ENCODE data around the gene LZTS2.

Gene LZTS2

GRCh38 chr10:101044117-101044516 is 44.5 kb downstream of the LZTS2 start:
- TF ChIP-seq POLR2A (IDR thresholded peaks at IDR 0.05; ENCODE audit: low read depth, low read length) = no peak
- DNase-seq (ENCODE audit: insufficient read length, low spot score) (no peak), FAIRE-seq (no peak)

DNA sequence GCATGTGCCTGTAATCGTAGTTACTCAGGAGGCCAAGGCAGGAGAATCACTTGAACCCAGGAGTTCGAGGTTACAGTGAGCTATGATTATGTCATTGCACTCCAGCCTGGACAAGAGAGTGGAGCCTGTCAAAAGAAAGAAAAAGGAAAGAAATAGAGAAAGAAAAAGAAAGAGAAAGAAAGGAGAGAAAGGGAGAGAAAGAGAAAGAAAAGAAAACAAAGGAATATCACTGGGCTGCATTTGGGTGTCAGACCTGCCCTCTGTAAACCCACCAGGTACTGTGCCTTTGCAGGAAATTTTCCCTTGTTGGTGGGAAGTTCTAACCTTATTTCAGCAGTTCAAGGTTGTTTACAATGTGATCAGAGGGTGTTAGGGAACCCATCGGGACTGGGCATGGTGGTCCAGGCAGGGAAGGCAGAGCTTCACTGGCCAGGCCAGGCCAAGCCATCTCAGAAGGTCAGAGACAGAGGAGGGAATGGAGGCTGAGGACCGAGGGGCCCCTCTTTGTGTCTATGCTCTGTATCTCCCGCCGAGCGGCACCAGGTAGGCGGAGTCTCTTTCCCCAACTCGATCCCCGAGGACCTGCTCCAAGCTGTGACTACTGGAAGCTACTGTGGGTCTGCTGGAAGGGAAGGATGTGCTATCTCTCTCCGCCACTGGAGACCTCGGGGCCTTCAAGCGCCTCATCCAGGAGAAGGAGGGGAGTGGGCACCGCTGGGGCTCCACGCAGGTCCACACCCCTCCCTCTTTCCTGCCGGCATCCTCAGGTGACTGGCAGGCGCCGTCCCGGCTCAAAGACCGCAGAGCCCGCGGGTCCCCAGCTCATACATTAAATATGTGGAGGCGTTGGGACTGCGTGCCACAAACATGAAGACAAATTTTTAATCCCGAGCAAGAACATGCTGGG is 47.0 kb downstream of the LZTS2 start:
- FAIRE-seq (no peak), DNase-seq (ENCODE audit: insufficient read length, low spot score) (no peak)
- no peak for TF ChIP-seq POLR2A (IDR thresholded peaks at IDR 0.05; ENCODE audit: low read depth, low read length)

GRCh38 chr10:101047268-101047667 is 47.7 kb downstream of the LZTS2 start:
- DNase-seq (ENCODE audit: insufficient read length, low spot score) (no peak), FAIRE-seq (no peak)
- TF ChIP-seq POLR2A (IDR thresholded peaks at IDR 0.05; ENCODE audit: low read depth, low read length) = no peak

DNA sequence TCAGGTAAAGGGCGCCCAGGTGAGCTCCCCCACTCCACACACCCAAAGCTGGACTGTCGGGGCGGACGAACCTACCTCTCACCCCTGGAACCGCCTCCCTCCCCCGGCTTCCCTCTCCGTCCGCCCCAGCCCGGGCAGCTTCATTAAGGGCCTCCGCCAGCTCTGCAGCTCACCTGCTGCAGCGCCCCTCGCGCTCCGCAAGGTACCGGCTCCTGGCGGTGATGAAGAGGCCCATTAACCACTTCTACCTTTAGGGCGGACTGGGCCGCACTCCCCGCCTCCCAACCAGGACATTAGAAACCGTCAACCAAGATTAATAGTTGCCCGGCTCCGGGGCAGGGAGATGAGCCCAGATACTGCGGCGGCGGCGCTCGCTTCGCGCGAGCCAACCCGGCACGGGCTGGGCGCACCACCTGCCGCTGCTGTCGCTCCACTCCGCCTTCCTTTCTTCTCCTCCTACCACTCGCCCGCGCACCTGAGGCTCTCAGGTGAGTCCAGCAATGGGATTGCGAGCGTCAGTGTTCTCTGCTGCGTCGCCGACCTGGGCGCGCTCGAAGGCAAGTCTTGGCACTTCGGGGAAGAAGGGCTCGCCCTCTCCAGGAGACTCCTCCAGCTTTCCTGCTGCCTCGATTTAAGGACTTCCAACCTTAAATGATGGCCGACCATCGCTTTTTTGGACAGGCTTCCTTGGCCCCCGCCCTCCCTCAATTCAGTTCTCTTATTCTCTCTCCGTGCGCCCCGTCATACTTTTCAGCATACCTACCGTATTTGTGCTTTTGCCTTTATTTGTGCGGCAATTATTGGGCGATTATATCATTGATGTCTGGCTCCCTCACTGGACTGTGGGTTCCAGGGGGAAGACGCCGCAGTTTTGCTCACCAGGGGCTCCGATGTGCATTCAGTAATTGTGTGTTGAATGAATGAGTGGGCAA is 48.6 kb downstream of the LZTS2 start:
- TF ChIP-seq POLR2A (IDR thresholded peaks at IDR 0.05; ENCODE audit: low read depth, low read length) = no peak
- FAIRE-seq (no peak), DNase-seq (ENCODE audit: insufficient read length, low spot score) (no peak)

- DNase-seq (ENCODE audit: insufficient read length, low spot score) (peak; percentile 79), FAIRE-seq (no peak)
- no peak for TF ChIP-seq POLR2A (IDR thresholded peaks at IDR 0.05; ENCODE audit: low read depth, low read length)
These were observed 50.8 kb downstream of the LZTS2 start for GRCh38 chr10:101050208-101051069.

DNA sequence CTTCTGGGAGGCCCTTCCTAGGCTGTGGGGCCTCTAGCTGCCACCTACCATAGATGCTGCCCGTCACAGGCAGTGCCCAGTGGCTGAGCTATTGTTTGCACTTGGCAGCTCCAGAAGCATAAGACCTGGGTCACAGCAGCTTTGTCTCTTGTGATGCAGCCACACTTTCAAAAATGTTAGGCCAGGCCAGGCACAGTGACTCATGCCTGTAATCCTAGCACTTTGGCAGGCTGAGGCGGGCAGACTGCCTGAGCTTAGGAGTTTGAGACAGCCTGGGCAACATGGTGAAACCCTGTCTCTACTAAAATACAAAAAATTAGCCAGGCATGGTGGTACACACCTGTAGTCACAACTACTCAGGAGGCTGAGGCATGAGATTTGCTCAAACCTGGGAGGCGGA is 52.7 kb downstream of the LZTS2 start:
- FAIRE-seq = peak; percentile 52
- no peak for TF ChIP-seq POLR2A (IDR thresholded peaks at IDR 0.05; ENCODE audit: low read depth, low read length)
- DNase-seq (ENCODE audit: insufficient read length, low spot score) = peak; percentile 48

DNA sequence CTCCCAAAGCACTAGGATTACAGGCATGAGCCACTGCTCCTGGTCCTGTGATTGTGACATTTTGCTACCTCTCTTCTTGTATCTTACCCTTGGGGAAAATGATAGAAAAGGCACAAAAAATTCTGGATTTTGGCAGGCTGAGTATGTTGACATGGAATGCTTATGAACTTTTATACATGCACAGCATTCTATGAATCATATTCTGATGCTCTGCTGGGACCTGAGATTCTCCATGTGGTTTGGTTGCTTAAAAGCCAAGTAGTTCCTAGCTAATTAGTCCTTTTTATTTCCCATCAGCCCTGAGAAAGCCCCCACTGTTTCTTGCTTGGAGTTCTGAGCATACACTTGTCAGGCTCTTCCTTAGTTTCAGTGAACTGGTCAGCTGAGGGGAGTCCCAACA is 53.9 kb downstream of the LZTS2 start:
- TF ChIP-seq POLR2A (IDR thresholded peaks at IDR 0.05; ENCODE audit: low read depth, low read length) = no peak
- no peak for DNase-seq (ENCODE audit: insufficient read length, low spot score)
- FAIRE-seq = no peak

DNA sequence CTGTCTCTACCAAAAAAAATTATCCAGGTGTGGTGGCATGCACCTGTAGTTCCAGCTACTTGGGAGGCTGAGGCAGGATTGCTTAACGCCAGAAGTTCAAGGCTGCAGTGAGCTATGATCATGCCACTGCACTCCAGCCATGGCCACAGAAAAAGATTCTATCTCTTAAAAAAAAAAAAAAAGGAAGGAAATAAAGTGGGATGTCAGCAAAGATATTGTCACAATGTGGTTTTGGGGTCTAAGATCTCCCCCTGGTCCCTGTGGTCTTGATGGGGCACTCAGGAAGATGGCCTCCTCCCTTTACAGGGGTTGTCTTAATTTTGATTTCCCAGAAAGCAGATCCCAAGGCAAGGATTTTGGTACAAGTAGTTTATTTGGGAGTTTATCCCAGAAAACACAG is 54.7 kb downstream of the LZTS2 start:
- TF ChIP-seq POLR2A (IDR thresholded peaks at IDR 0.05; ENCODE audit: low read depth, low read length) = no peak
- DNase-seq (ENCODE audit: insufficient read length, low spot score) (no peak), FAIRE-seq (no peak)

- TF ChIP-seq POLR2A (IDR thresholded peaks at IDR 0.05; ENCODE audit: low read depth, low read length) = no peak
- DNase-seq (ENCODE audit: insufficient read length, low spot score) (no peak), FAIRE-seq (no peak)
These were observed 55.3 kb downstream of the LZTS2 start for GRCh38 chr10:101054876-101055275.

GRCh38 chr10:101055411-101055810 is 55.8 kb downstream of the LZTS2 start:
- no peak for DNase-seq (ENCODE audit: insufficient read length, low spot score)
- no peak for TF ChIP-seq POLR2A (IDR thresholded peaks at IDR 0.05; ENCODE audit: low read depth, low read length)
- no peak for FAIRE-seq

GRCh38 chr10:101056365-101057151 is 57.0 kb downstream of the LZTS2 start:
- FAIRE-seq (no peak), DNase-seq (ENCODE audit: insufficient read length, low spot score) (no peak)
- no peak for TF ChIP-seq POLR2A (IDR thresholded peaks at IDR 0.05; ENCODE audit: low read depth, low read length)

Measured in H54 (cell line).